Suprapubic skin (tissue), 4 donors: ENCODE results near the gene KRTAP3-2. TPM values are rescaled to one million over a fixed set of nuclear protein-coding genes. Genes with fewer than 3 reads are reported as not detected.

Source experiments
- DNase-seq, 2 donors: peaks; one replicate each; pipeline ENCODE4 v3.0.0-alpha.2; 2019; ENCODE audit warnings: low spot score in 2 of 2
- H3K27ac ChIP-seq: fragments of 200-600 bp; sonication (generic); one replicate; pipeline ENCODE4 v1.5.1; 2019
- H3K27me3 ChIP-seq: fragments of 200-600 bp; sonication (generic); one replicate; pipeline ENCODE4 v1.5.1; 2019
- H3K36me3 ChIP-seq: fragments of 200-600 bp; sonication (generic); one replicate; pipeline ENCODE4 v1.5.1; 2019
- H3K4me1 ChIP-seq: fragments of 200-600 bp; sonication (generic); one replicate; pipeline ENCODE4 v1.5.1; 2019
- H3K4me3 ChIP-seq: fragments of 200-600 bp; sonication (generic); one replicate; pipeline ENCODE4 v1.5.1; 2019; ENCODE audit warnings: mild to moderate bottlenecking
- H3K9me3 ChIP-seq: fragments of 200-600 bp; sonication (generic); one replicate; pipeline ENCODE4 v1.5.1; 2019
- CTCF ChIP-seq, 2 donors: fragments of 200-600 bp in 1 of 2; fragments of 450-650 bp in 1 of 2; sonication (generic) in 1 of 2; IDR thresholded peaks; one replicate each; pipeline ENCODE4 v1.5.1; 2016 to 2019; ENCODE audit warnings: antibody characterized with exemption in 2 of 2, mild to moderate bottlenecking in 1 of 2, moderate library complexity in 1 of 2
- EP300 ChIP-seq: sonication (generic); formaldehyde crosslinking; IDR thresholded peaks from one replicate; pipeline ENCODE4 v1.6.1; 2017; ENCODE audit warnings: antibody characterized with exemption
- POLR2A ChIP-seq, 2 donors: fragments of 450-650 bp; IDR thresholded peaks; one replicate each; pipeline ENCODE4 v1.6.1; 2017; ENCODE audit warnings: antibody characterized with exemption in 2 of 2, mild to moderate bottlenecking in 2 of 2, moderate library complexity in 2 of 2
- POLR2AphosphoS5 ChIP-seq, 3 donors: sonication (generic); formaldehyde crosslinking; IDR thresholded peaks; one replicate each; pipeline ENCODE4 v1.6.1; 2017; ENCODE audit warnings: antibody characterized with exemption in 3 of 3
- WGBS: methylation state at CpG from one replicate; pipeline ENCODE4 v1.1.5; 2018; 5-methylcytosine and 5-hydroxymethylcytosine counted together
- total RNA-seq, 4 donors: library from RNA; depleted of rRNA; stranded (reverse); fragments of >200 nt; gene quantifications; one replicate each; pipeline ENCODE4 v1.1.0, GENCODE V29; 2016

KRTAP3-2 gene
- total RNA-seq, 4 donors from 2014 or later = 8.0 to 42.6 (median 23.7) TPM; not detected in 1

GRCh38 chr17:41001795-41002194, 2.1 kb upstream of the KRTAP3-2 start:
- H3K27ac ChIP-seq = no peak overlapping the region
- H3K9me3 ChIP-seq = no peaks in the 10 kb centered on the region
- no peak overlapping the region for H3K4me3 ChIP-seq
- no peak for DNase-seq
- no peaks in the 10 kb centered on the region for H3K36me3 ChIP-seq
- 82% methylated on average over 4 of the region's 4 CpGs for WGBS
- H3K27me3 ChIP-seq = no peaks in the 10 kb centered on the region
- TF ChIP-seq CTCF (IDR thresholded peaks at IDR 0.05) (no peak), EP300 (no peak), POLR2A (IDR thresholded peaks at IDR 0.05) (no peak), POLR2AphosphoS5 (IDR thresholded peaks at IDR 0.05) (no peak)
- H3K4me1 ChIP-seq = no peaks in the 10 kb centered on the region

GRCh38 chr17:40997361-40997760, 2.3 kb downstream of the KRTAP3-2 start:
- Histone ChIP-seq H3K27me3 (no peaks in the 10 kb centered on the region), H3K27ac (no peak overlapping the region), H3K4me1 (no peaks in the 10 kb centered on the region), H3K9me3 (no peaks in the 10 kb centered on the region), H3K4me3 (no peak overlapping the region), H3K36me3 (no peaks in the 10 kb centered on the region)
- no peak for DNase-seq
- TF ChIP-seq EP300 = no peak
- TF ChIP-seq POLR2AphosphoS5 (IDR thresholded peaks at IDR 0.05) = no peak
- no peak for TF ChIP-seq POLR2A (IDR thresholded peaks at IDR 0.05)
- TF ChIP-seq CTCF (IDR thresholded peaks at IDR 0.05) = no peak
- 78% methylated on average over 2 of the region's 2 CpGs for WGBS

GRCh38 chr17:40996829-40997228, 2.9 kb downstream of the KRTAP3-2 start:
- no peak for TF ChIP-seq CTCF (IDR thresholded peaks at IDR 0.05)
- TF ChIP-seq EP300 = no peak
- no peak for TF ChIP-seq POLR2AphosphoS5 (IDR thresholded peaks at IDR 0.05)
- WGBS = 89% methylated on average over 4 of the region's 4 CpGs

GRCh38 chr17:40995116-40995515, 4.6 kb downstream of the KRTAP3-2 start:
- no peaks in the 10 kb centered on the region for H3K27me3 ChIP-seq
- no peak overlapping the region for H3K4me3 ChIP-seq
- H3K36me3 ChIP-seq = no peaks in the 10 kb centered on the region
- WGBS = 89% methylated on average over 1 of the region's 1 CpG
- no peak for DNase-seq
- no peaks in the 10 kb centered on the region for H3K9me3 ChIP-seq
- H3K4me1 ChIP-seq = no peaks in the 10 kb centered on the region
- H3K27ac ChIP-seq = no peak overlapping the region
- TF ChIP-seq EP300 (no peak), POLR2A (IDR thresholded peaks at IDR 0.05) (no peak), POLR2AphosphoS5 (IDR thresholded peaks at IDR 0.05) (no peak), CTCF (IDR thresholded peaks at IDR 0.05) (no peak)

More at GRCh38 chr17:40996829-40997228, 2.9 kb downstream of the KRTAP3-2 start:
- no peaks in the 10 kb centered on the region for H3K9me3 ChIP-seq
- H3K4me1 ChIP-seq = no peaks in the 10 kb centered on the region
- H3K27ac ChIP-seq = no peak overlapping the region
- no peak for DNase-seq
- no peaks in the 10 kb centered on the region for H3K27me3 ChIP-seq
- H3K36me3 ChIP-seq = no peaks in the 10 kb centered on the region
- H3K4me3 ChIP-seq = no peak overlapping the region

GRCh38 chr17:40993839-40994238, 5.9 kb downstream of the KRTAP3-2 start, which contains the start of gene KRTAP3-3:
TSS of gene KRTAP3-3 (minus strand) at chr17:40994164. CDS start at chr17:40994097, 67 bp downstream.
- 66% methylated on average over 4 of the region's 4 CpGs for WGBS
- H3K4me3 ChIP-seq = no peak within 1 kb of the TSS
- TF ChIP-seq CTCF (IDR thresholded peaks at IDR 0.05) (no peak), POLR2AphosphoS5 (IDR thresholded peaks at IDR 0.05) (no peak), POLR2A (IDR thresholded peaks at IDR 0.05) (no peak), EP300 (no peak)

More at GRCh38 chr17:40993839-40994238, 5.9 kb downstream of the KRTAP3-2 start, which contains the start of gene KRTAP3-3:
- no peaks in the 10 kb centered on the region for H3K4me1 ChIP-seq
- H3K27me3 ChIP-seq = no peaks in the 10 kb centered on the region
- H3K36me3 ChIP-seq = no peaks in the 10 kb centered on the region
- no peak for DNase-seq
- no peak within 1 kb of the TSS for H3K27ac ChIP-seq
- H3K9me3 ChIP-seq = no peaks in the 10 kb centered on the region
